Measurements from ENCODE around the gene ZNF32. TPM values are rescaled to one million over a fixed set of nuclear protein-coding genes. Genes with fewer than 3 reads are reported as not detected.
A peak's percentile ranks its signal among the peaks of the same experiment; 100 is the strongest.
"Not testable (repeated sequence)": the region's sequence is repeated elsewhere in the genome, so short reads cannot be mapped to it uniquely, and the experiment has no call there.

Gene ZNF32
- total RNA-seq, 1 donor, result 40.2 TPM

DNA sequence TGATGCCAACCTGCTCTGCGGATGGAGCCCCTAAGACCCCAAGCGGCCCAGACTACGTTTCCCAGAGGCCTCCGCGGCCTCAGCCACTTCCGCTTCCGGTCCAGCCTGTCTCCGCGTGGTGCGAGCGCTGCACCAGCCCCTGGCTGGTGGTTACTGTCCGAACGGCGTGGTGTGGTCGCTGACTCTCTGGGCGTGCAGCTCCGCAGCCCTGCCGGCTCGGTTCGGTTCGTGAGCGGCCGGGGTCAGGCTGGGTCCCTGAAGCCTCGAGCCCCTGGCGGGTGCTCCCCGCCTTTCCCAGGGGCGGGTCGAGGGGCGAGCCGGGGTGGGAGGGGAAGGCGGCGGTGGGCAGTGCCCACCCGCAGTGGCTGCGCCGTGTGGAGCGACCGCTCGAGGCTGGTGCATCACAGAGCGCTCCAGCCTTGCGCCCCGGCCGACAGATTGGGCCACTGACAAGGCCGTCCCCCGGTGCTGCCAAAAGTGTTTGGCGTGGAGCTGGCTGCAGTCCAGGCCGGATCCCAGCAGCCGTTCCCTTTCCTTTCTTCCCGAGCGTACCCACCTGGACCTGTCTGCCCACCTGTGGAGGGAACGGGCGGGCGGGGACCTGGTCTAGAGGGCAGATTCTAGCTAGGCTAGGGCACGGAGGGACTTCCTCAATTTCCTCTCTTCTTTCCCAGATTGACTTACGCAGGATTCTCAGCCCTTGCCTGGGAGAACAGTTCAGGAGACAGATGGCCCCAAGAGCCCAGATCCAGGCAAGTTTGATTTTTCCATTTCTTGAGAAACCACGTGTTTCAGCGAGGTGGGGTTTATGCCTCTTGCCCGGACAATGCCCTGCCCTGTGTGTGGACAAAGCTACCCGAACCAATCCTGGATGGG lies 42.1 kb downstream of the ZNF32 start, which contains the start of gene ZNF485:
ZNF485 (plus strand) TSS at position 116 of the 876 bp plus-strand sequence; CDS start at position 729, 613 bp downstream.
- TF ChIP-seq, protein P1, sequence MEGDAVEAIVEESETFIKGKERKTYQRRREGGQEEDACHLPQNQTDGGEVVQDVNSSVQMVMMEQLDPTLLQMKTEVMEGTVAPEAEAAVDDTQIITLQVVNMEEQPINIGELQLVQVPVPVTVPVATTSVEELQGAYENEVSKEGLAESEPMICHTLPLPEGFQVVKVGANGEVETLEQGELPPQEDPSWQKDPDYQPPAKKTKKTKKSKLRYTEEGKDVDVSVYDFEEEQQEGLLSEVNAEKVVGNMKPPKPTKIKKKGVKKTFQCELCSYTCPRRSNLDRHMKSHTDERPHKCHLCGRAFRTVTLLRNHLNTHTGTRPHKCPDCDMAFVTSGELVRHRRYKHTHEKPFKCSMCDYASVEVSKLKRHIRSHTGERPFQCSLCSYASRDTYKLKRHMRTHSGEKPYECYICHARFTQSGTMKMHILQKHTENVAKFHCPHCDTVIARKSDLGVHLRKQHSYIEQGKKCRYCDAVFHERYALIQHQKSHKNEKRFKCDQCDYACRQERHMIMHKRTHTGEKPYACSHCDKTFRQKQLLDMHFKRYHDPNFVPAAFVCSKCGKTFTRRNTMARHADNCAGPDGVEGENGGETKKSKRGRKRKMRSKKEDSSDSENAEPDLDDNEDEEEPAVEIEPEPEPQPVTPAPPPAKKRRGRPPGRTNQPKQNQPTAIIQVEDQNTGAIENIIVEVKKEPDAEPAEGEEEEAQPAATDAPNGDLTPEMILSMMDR (IDR thresholded peaks at IDR 0.05; ENCODE audit: insufficient read depth, low read length), result no peak
- peak within 1 kb of the TSS; percentile 79 for H3K4me3 ChIP-seq (ENCODE audit: low read depth, low read length)
- DNase-seq (ENCODE audit: low read depth), result peak; percentile 62

DNA sequence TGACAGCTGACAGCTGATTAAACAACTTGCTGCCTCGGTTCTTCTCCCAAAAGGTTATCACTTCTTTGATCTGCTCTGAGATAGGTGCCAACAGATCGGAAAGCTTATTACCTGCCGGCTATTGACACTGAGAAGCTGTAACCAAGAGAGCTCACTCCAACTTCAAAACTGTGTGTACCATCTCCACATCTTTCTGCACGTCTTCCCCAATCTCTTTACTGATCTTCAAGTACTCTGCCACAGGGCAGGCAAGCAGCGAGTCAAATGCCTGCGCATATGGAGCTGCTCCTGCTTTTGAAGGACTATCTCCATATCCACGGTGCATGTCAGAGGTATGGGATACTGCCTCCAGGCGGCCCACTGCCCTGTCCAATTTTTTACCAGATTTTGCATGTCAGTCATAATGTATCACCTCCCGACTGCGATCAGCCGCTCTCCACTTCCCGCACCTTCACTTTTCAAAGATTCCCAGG lies 42.8 kb downstream of the ZNF32 start:
- H3K4me3 ChIP-seq (ENCODE audit: low read depth, low read length), result peak overlapping the region; percentile 79
- no peak for DNase-seq (ENCODE audit: low read depth)
- TF ChIP-seq, protein P1 (IDR thresholded peaks at IDR 0.05; ENCODE audit: insufficient read depth, low read length), result no peak

DNA sequence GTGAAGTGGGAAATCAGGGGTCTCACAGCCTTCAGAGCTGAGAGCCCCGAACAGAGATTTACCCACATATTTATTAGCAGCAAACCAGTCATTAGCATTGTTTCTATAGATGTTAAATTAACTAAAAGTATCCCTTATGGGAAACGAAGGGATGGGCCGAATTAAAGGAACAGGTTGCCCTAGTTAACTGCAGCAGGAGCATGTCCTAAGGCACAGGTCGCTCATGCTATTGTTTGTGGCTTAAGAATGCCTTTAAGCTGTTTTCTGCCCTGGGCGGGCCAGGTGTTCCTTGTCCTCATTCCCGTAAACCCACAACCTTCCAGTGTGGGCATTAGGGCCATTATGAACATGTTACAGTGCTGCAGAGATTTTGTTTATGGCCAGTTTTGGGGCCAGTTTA lies 47.1 kb downstream of the ZNF32 start:
- H3K4me3 ChIP-seq (ENCODE audit: low read depth, low read length); DNase-seq (ENCODE audit: low read depth): not testable (repeated sequence)

DNA sequence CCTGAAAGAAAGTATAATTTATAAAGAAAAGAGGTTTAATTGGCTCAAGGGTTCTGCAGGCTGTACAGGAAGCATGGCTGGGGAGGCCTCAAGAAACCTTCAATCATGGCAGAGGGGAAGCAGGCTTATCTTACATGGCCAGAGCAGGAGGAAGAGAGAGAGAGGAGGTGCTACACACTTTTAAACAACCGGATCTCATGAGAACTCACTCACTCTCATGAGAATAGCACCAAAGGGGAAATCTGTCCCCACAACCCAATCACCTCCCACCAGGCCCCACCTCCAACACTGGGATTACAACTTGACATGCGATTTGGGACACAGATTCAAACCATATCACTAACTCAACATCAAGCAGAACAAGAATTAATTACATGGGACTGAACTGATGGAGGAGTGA lies 49.3 kb downstream of the ZNF32 start:
- DNase-seq (ENCODE audit: low read depth), result no peak
- TF ChIP-seq, protein P1 (IDR thresholded peaks at IDR 0.05; ENCODE audit: insufficient read depth, low read length), result no peak
- H3K4me3 ChIP-seq (ENCODE audit: low read depth, low read length), result no peak overlapping the region

DNA sequence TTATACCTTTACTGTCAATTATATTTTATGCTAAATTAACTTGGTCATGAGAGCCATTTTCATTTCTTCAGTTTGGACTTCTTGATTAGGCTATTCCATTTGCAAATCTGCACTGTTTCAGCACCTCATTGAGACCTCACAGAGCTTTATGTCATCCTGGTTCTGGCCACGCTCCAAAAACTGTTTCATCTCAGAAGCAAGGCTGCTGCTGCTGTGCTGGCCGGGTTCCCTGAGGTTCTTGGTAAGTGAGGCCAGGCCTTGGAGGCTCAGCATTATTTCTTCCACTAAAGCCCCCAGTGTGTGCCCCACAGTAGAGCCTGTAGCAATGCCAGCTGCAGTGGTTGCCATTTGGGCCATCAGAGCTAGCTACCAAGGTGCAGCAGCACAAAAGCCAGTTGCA lies 50.2 kb downstream of the ZNF32 start:
- DNase-seq (ENCODE audit: low read depth), result peak; percentile 29
- TF ChIP-seq, protein P1 (IDR thresholded peaks at IDR 0.05; ENCODE audit: insufficient read depth, low read length), result no peak
- H3K4me3 ChIP-seq (ENCODE audit: low read depth, low read length), result no peak overlapping the region

DNA sequence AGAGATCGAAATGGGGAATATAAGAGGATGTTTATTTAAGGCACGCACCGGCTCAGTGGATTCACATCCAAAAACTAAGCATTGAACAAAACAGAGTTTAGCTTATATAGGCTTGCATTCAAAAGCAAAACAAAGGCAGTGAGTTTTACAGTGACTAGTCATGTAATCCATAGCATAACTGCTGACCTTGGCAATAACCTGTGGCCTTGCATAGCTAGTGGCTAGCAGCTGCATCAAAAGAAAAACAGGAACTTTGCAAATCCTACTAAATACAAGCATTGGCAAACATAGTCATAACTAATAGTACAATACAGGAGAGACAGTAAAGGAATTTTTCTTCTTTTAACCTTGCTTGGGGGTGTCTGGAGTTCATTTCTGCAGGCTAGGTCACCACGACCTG lies 52.1 kb downstream of the ZNF32 start:
- no peak overlapping the region for H3K4me3 ChIP-seq (ENCODE audit: low read depth, low read length)
- TF ChIP-seq, protein P1 (IDR thresholded peaks at IDR 0.05; ENCODE audit: insufficient read depth, low read length), result no peak
- no peak for DNase-seq (ENCODE audit: low read depth)

DNA sequence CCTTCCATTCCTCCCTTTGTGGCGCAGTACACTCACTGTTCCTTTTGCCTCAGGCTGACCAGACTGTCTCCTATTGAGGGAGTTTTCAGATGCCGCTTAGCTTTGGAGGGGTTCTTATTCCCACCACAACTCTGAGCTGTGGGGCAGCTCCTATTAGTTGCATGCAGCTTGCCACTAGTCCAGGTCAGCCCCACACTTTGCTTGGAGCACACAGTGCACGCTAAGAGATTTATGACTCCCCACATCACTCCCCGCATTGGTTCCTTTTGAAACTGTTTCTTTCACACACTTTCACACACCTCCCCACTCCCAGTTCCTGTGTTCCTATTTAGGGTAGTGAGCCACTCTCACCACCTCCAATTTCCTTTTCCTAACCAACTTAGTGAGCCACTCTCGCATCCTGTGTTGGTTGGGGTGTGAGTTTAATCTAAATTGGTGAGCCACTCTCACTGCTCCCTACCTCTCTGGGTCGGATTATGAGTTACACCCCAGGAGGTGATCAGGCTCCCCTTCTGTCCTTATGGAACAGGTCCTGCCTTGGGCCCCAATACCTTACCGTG lies 52.9 kb downstream of the ZNF32 start:
- DNase-seq (ENCODE audit: low read depth), result no peak
- TF ChIP-seq, protein P1 (IDR thresholded peaks at IDR 0.05; ENCODE audit: insufficient read depth, low read length), result no peak
- no peak overlapping the region for H3K4me3 ChIP-seq (ENCODE audit: low read depth, low read length)
